ENCODE data around the gene TKTL1.
A peak's percentile ranks its signal among the peaks of the same experiment; 100 is the strongest.

Gene TKTL1

GRCh38 chrX:154308108-154308946 is 12.7 kb downstream of the TKTL1 start:
- no peak overlapping the region for H3K27ac ChIP-seq
- H3K79me2 ChIP-seq (ENCODE audit: insufficient read depth, low read depth), result no peaks in the 10 kb centered on the region
- H4K20me1 ChIP-seq (ENCODE audit: insufficient read depth), result no peaks in the 10 kb centered on the region
- no peak overlapping the region for H3K9ac ChIP-seq
- peak; percentile 80 for TF ChIP-seq CTCF (conservative IDR thresholded peaks at IDR 0.05; ENCODE audit: low read depth, low read length)
- no peaks in the 10 kb centered on the region for H3K36me3 ChIP-seq (ENCODE audit: insufficient read depth)
- no peak overlapping the region for H3K4me3 ChIP-seq (IDR thresholded peaks at IDR 0.05; ENCODE audit: insufficient read depth, low read depth, low read length)
- no peak overlapping the region for H3K4me2 ChIP-seq
- peak overlapping the region; percentile 19; the same call in 1 of the 2 replicates for H2AFZ ChIP-seq (ENCODE audit: low read depth)
- H3K27me3 ChIP-seq (ENCODE audit: insufficient read depth, low read depth), result no peaks in the 10 kb centered on the region
- no peaks in the 10 kb centered on the region for H3K4me1 ChIP-seq (ENCODE audit: low read depth, poor library complexity, severe bottlenecking)

GRCh38 chrX:154309041-154309775 is 13.6 kb downstream of the TKTL1 start:
- H2AFZ ChIP-seq (ENCODE audit: low read depth), result no peak overlapping the region
- no peak for TF ChIP-seq CTCF (conservative IDR thresholded peaks at IDR 0.05; ENCODE audit: low read depth, low read length)
- H3K9ac ChIP-seq, result no peak overlapping the region
- H3K79me2 ChIP-seq (ENCODE audit: insufficient read depth, low read depth), result no peaks in the 10 kb centered on the region
- H3K27ac ChIP-seq, result no peak overlapping the region
- H3K4me3 ChIP-seq (IDR thresholded peaks at IDR 0.05; ENCODE audit: insufficient read depth, low read depth, low read length), result no peak overlapping the region
- H4K20me1 ChIP-seq (ENCODE audit: insufficient read depth), result no peaks in the 10 kb centered on the region
- H3K4me2 ChIP-seq, result no peak overlapping the region
- no peaks in the 10 kb centered on the region for H3K4me1 ChIP-seq (ENCODE audit: low read depth, poor library complexity, severe bottlenecking)
- H3K36me3 ChIP-seq (ENCODE audit: insufficient read depth), result no peaks in the 10 kb centered on the region
- no peaks in the 10 kb centered on the region for H3K27me3 ChIP-seq (ENCODE audit: insufficient read depth, low read depth)

- Histone ChIP-seq H3K27me3 (ENCODE audit: insufficient read depth, low read depth) (no peaks in the 10 kb centered on the region), H3K27ac (no peak overlapping the region), H3K36me3 (ENCODE audit: insufficient read depth) (no peaks in the 10 kb centered on the region), H3K9ac (no peak overlapping the region), H3K4me2 (no peak overlapping the region), H3K4me1 (ENCODE audit: low read depth, poor library complexity, severe bottlenecking) (no peaks in the 10 kb centered on the region), H2AFZ (ENCODE audit: low read depth) (no peak overlapping the region), H3K79me2 (ENCODE audit: insufficient read depth, low read depth) (no peaks in the 10 kb centered on the region), H4K20me1 (ENCODE audit: insufficient read depth) (no peaks in the 10 kb centered on the region), H3K4me3 (IDR thresholded peaks at IDR 0.05; ENCODE audit: insufficient read depth, low read depth, low read length) (no peak overlapping the region)
- TF ChIP-seq CTCF (conservative IDR thresholded peaks at IDR 0.05; ENCODE audit: low read depth, low read length), result no peak
Measured at GRCh38 chrX:154310616-154311536, 15.3 kb downstream of the TKTL1 start.

- Histone ChIP-seq H3K4me1 (ENCODE audit: low read depth, poor library complexity, severe bottlenecking) (no peaks in the 10 kb centered on the region), H3K9ac (no peak overlapping the region), H4K20me1 (ENCODE audit: insufficient read depth) (no peaks in the 10 kb centered on the region), H2AFZ (ENCODE audit: low read depth) (no peak overlapping the region), H3K4me3 (IDR thresholded peaks at IDR 0.05; ENCODE audit: insufficient read depth, low read depth, low read length) (no peak overlapping the region), H3K27me3 (ENCODE audit: insufficient read depth, low read depth) (no peaks in the 10 kb centered on the region), H3K36me3 (ENCODE audit: insufficient read depth) (no peaks in the 10 kb centered on the region), H3K27ac (no peak overlapping the region), H3K4me2 (no peak overlapping the region), H3K79me2 (ENCODE audit: insufficient read depth, low read depth) (no peaks in the 10 kb centered on the region)
- no peak for TF ChIP-seq CTCF (conservative IDR thresholded peaks at IDR 0.05; ENCODE audit: low read depth, low read length)
Measured at GRCh38 chrX:154312116-154312515, 16.5 kb downstream of the TKTL1 start.
